GM19467 (cell line): ENCODE results near the gene DNAH9.
"Not testable (repeated sequence)": the region's sequence is repeated elsewhere in the genome, so short reads cannot be mapped to it uniquely, and the experiment has no call there.

Source experiments
- ATAC-seq: cut with Tn5 transposase; IDR thresholded peaks from one replicate; pipeline ENCODE4 v1.9.1; 2021; ENCODE audit warnings: mild to moderate bottlenecking, moderate library complexity; ENCODE audit not compliant: unreplicated experiment

Gene DNAH9

GRCh38 chr17:11952610-11953009 lies 354.3 kb downstream of the DNAH9 start:
- no peak for ATAC-seq

- no peak for ATAC-seq
These were observed 355.7 kb downstream of the DNAH9 start for GRCh38 chr17:11953924-11954323.

- no peak for ATAC-seq
These were observed 356.7 kb downstream of the DNAH9 start for GRCh38 chr17:11954936-11955335.

- no peak for ATAC-seq
These were observed 371.3 kb downstream of the DNAH9 start for GRCh38 chr17:11969565-11969964.

GRCh38 chr17:11972741-11973140 lies 374.5 kb downstream of the DNAH9 start:
- ATAC-seq, result not testable (repeated sequence)

- ATAC-seq, result no peak
These were observed 381.5 kb downstream of the DNAH9 start for GRCh38 chr17:11979795-11980194.

GRCh38 chr17:11980813-11981212 lies 382.5 kb downstream of the DNAH9 start:
- ATAC-seq, result no peak

- no peak for ATAC-seq
These were observed 383.6 kb downstream of the DNAH9 start for GRCh38 chr17:11981862-11982261.

- ATAC-seq, result no peak
These were observed 388.1 kb downstream of the DNAH9 start for GRCh38 chr17:11986179-11986941.

GRCh38 chr17:11986942-11987329 lies 388.7 kb downstream of the DNAH9 start:
- no peak for ATAC-seq

GRCh38 chr17:11990363-11990983 lies 392.2 kb downstream of the DNAH9 start:
- no peak for ATAC-seq

GRCh38 chr17:11991461-11991860 lies 393.2 kb downstream of the DNAH9 start:
- no peak for ATAC-seq

- peak; percentile 29 for ATAC-seq
These were observed 398.5 kb downstream of the DNAH9 start for GRCh38 chr17:11996722-11997146.

- peak; percentile 98 for ATAC-seq
These were observed 399.1 kb downstream of the DNAH9 start, which contains the start of gene ZNF18 for GRCh38 chr17:11997147-11997971. Gene ZNF18, minus strand, starts transcription at chr17:11997475. Its CDS starts 4,646 bp downstream, at chr17:11992829.

GRCh38 chr17:11997972-11998233 lies 399.6 kb downstream of the DNAH9 start:
- ATAC-seq, result no peak

GRCh38 chr17:11999696-12000095 lies 401.4 kb downstream of the DNAH9 start:
- ATAC-seq, result no peak

- no peak for ATAC-seq
These were observed 409.2 kb downstream of the DNAH9 start for GRCh38 chr17:12007466-12007865.
